IMR-90 (cell line): ENCODE data around the gene C10orf62.
"Not testable (repeated sequence)": the region's sequence is repeated elsewhere in the genome, so short reads cannot be mapped to it uniquely, and the experiment has no call there.

Experiments
- CEBPB ChIP-seq: IDR thresholded peaks from 2 replicates; pipeline ENCODE4 v1.6.1; 2012; ENCODE audit warnings: low read depth, low read length, improper control_type of control experiment
- CHD1 ChIP-seq: IDR thresholded peaks from 2 replicates; pipeline ENCODE4 v1.6.1; 2012; ENCODE audit warnings: low read depth, low read length, improper control_type of control experiment
- CTCF ChIP-seq: conservative IDR thresholded peaks from 2 replicates; pipeline ENCODE4 v1.5.1; 2012; ENCODE audit warnings: mild to moderate bottlenecking, low read depth, low read length, improper control_type of control experiment
- FOS ChIP-seq: fragments of 150-350 bp; IDR thresholded peaks from 2 replicates; pipeline ENCODE4 v1.6.1; 2016; ENCODE audit warnings: low read depth, low read length
- POLR2A ChIP-seq: IDR thresholded peaks from 2 replicates; pipeline ENCODE4 v1.6.1; 2012; ENCODE audit warnings: mild to moderate bottlenecking, low read depth, low read length
- RAD21 ChIP-seq: IDR thresholded peaks from 2 replicates; pipeline ENCODE4 v1.6.1; 2012; ENCODE audit warnings: low read length, improper control_type of control experiment
- RCOR1 ChIP-seq: IDR thresholded peaks from 2 replicates; pipeline ENCODE4 v1.6.1; 2012; ENCODE audit warnings: mild to moderate bottlenecking, low read length, improper control_type of control experiment; ENCODE audit not compliant: insufficient replicate concordance
- RFX5 ChIP-seq: IDR thresholded peaks from 2 replicates; pipeline ENCODE4 v1.8.0; 2012; ENCODE audit warnings: low read depth, mild to moderate bottlenecking, low read length, moderate library complexity
- USF2 ChIP-seq: fragments of 150-350 bp; IDR thresholded peaks from 2 replicates; pipeline ENCODE4 v1.6.1; 2017; ENCODE audit warnings: mild to moderate bottlenecking, antibody characterized with exemption, low read length, low read depth

- not testable (repeated sequence) for TF ChIP-seq CTCF, CEBPB, POLR2A, RAD21, RCOR1, USF2, CHD1, FOS, RFX5
Observed at GRCh38 chr10:97561386-97562077, 28.0 kb upstream of the C10orf62 start.
